HEK293 (cell line): Measurements from ENCODE around the gene TLE6.

Source experiments
- HOXA7 ChIP-seq: sonication (generic); formaldehyde crosslinking; IDR thresholded peaks from 2 replicates; pipeline ENCODE4 v1.8.1; 2022; ENCODE audit warnings: missing genetic modification reagents, borderline replicate concordance
- KLF1 ChIP-seq: fragments of 450-650 bp; formaldehyde crosslinking; IDR thresholded peaks from 2 replicates; pipeline ENCODE4 v1.5.1; 2016; ENCODE audit warnings: missing biosample characterization, missing genetic modification characterization
- KLF16 ChIP-seq: fragments of 450-650 bp; formaldehyde crosslinking; IDR thresholded peaks from 2 replicates; pipeline ENCODE4 v1.5.1; 2017; ENCODE audit warnings: missing biosample characterization, missing genetic modification characterization
- OSR2 ChIP-seq: fragments of 450-650 bp; formaldehyde crosslinking; IDR thresholded peaks from 2 replicates; pipeline ENCODE4 v1.5.1; 2016; ENCODE audit warnings: missing biosample characterization, missing genetic modification characterization
- PRDM6 ChIP-seq: fragments of 450-650 bp; formaldehyde crosslinking; IDR thresholded peaks from 2 replicates; pipeline ENCODE4 v1.5.1; 2017; ENCODE audit warnings: missing biosample characterization, missing genetic modification characterization
- TRIM28 ChIP-seq: IDR thresholded peaks from 2 replicates; pipeline ENCODE4 v1.6.1; 2011; ENCODE audit warnings: low read length, control low read depth, borderline replicate concordance
- ZBTB17 ChIP-seq: fragments of 450-650 bp; formaldehyde crosslinking; IDR thresholded peaks from 2 replicates; pipeline ENCODE4 v1.5.1; 2016; ENCODE audit warnings: missing biosample characterization, missing genetic modification characterization
- ZNF138 ChIP-seq: fragments of 450-650 bp; formaldehyde crosslinking; IDR thresholded peaks from 2 replicates; pipeline ENCODE4 v1.5.1; 2016; ENCODE audit warnings: missing biosample characterization, missing genetic modification characterization, borderline replicate concordance
- ZNF174 ChIP-seq: fragments of 450-650 bp; formaldehyde crosslinking; IDR thresholded peaks from 2 replicates; pipeline ENCODE4 v1.5.0; 2017; ENCODE audit warnings: missing biosample characterization, mild to moderate bottlenecking, missing genetic modification characterization
- ZNF175 ChIP-seq: fragments of 450-650 bp; formaldehyde crosslinking; IDR thresholded peaks from 2 replicates; pipeline ENCODE4 v1.5.1; 2016; ENCODE audit warnings: missing biosample characterization, missing genetic modification characterization
- ZNF416 ChIP-seq: fragments of 450-650 bp; formaldehyde crosslinking; IDR thresholded peaks from 2 replicates; pipeline ENCODE4 v1.5.1; 2016; ENCODE audit warnings: missing biosample characterization, missing genetic modification characterization
- ZNF558 ChIP-seq: fragments of 450-650 bp; formaldehyde crosslinking; IDR thresholded peaks from 2 replicates; pipeline ENCODE4 v1.5.1; 2016; ENCODE audit warnings: missing biosample characterization, missing genetic modification characterization
- TF ChIP-seq, protein P1 (sequence below): fragments of 450-650 bp; formaldehyde crosslinking; IDR thresholded peaks from 2 replicates; pipeline ENCODE4 v1.5.1; 2016; ENCODE audit warnings: missing biosample characterization, missing genetic modification characterization
- TF ChIP-seq, protein P2 (sequence below): fragments of 450-650 bp; formaldehyde crosslinking; IDR thresholded peaks from 2 replicates; pipeline ENCODE4 v1.5.1; 2016; ENCODE audit warnings: missing biosample characterization, missing genetic modification characterization

GRCh38 chr19:2967972-2968371 is 9.4 kb upstream of the TLE6 start:
- TF ChIP-seq, protein P1, sequence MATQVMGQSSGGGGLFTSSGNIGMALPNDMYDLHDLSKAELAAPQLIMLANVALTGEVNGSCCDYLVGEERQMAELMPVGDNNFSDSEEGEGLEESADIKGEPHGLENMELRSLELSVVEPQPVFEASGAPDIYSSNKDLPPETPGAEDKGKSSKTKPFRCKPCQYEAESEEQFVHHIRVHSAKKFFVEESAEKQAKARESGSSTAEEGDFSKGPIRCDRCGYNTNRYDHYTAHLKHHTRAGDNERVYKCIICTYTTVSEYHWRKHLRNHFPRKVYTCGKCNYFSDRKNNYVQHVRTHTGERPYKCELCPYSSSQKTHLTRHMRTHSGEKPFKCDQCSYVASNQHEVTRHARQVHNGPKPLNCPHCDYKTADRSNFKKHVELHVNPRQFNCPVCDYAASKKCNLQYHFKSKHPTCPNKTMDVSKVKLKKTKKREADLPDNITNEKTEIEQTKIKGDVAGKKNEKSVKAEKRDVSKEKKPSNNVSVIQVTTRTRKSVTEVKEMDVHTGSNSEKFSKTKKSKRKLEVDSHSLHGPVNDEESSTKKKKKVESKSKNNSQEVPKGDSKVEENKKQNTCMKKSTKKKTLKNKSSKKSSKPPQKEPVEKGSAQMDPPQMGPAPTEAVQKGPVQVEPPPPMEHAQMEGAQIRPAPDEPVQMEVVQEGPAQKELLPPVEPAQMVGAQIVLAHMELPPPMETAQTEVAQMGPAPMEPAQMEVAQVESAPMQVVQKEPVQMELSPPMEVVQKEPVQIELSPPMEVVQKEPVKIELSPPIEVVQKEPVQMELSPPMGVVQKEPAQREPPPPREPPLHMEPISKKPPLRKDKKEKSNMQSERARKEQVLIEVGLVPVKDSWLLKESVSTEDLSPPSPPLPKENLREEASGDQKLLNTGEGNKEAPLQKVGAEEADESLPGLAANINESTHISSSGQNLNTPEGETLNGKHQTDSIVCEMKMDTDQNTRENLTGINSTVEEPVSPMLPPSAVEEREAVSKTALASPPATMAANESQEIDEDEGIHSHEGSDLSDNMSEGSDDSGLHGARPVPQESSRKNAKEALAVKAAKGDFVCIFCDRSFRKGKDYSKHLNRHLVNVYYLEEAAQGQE: no peak
- TF ChIP-seq, protein P2, sequence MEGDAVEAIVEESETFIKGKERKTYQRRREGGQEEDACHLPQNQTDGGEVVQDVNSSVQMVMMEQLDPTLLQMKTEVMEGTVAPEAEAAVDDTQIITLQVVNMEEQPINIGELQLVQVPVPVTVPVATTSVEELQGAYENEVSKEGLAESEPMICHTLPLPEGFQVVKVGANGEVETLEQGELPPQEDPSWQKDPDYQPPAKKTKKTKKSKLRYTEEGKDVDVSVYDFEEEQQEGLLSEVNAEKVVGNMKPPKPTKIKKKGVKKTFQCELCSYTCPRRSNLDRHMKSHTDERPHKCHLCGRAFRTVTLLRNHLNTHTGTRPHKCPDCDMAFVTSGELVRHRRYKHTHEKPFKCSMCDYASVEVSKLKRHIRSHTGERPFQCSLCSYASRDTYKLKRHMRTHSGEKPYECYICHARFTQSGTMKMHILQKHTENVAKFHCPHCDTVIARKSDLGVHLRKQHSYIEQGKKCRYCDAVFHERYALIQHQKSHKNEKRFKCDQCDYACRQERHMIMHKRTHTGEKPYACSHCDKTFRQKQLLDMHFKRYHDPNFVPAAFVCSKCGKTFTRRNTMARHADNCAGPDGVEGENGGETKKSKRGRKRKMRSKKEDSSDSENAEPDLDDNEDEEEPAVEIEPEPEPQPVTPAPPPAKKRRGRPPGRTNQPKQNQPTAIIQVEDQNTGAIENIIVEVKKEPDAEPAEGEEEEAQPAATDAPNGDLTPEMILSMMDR: no peak
- TF ChIP-seq KLF16 (tag by site-specific recombination) (no peak), ZNF175 (tag by site-specific recombination) (no peak), PRDM6 (tag by site-specific recombination) (no peak), OSR2 (tag by site-specific recombination) (no peak), ZBTB17 (no peak), ZNF558 (tag by site-specific recombination) (no peak), ZNF138 (tag by site-specific recombination) (no peak), ZNF174 (tag by site-specific recombination) (no peak), HOXA7 (no peak), KLF1 (no peak), TRIM28 (no peak), ZNF416 (tag by site-specific recombination) (no peak)
